ENCODE measurements around the gene RNF115.

- TF ChIP-seq CTCF (IDR thresholded peaks at IDR 0.05) (no peak), POLR2A (IDR thresholded peaks at IDR 0.05) (no peak)
Observed at GRCh38 chr1:145729196-145729595, 94.7 kb downstream of the RNF115 start.

Data from right lobe of liver (tissue), 4 donors.